T-helper 9 cell (primary cell): Measurements from ENCODE around the gene CIAO2B.

ENCODE experiments used
- DNase-seq: peaks from one replicate; pipeline ENCODE4 v3.0.0-alpha.2; 2020

CIAO2B gene

DNA sequence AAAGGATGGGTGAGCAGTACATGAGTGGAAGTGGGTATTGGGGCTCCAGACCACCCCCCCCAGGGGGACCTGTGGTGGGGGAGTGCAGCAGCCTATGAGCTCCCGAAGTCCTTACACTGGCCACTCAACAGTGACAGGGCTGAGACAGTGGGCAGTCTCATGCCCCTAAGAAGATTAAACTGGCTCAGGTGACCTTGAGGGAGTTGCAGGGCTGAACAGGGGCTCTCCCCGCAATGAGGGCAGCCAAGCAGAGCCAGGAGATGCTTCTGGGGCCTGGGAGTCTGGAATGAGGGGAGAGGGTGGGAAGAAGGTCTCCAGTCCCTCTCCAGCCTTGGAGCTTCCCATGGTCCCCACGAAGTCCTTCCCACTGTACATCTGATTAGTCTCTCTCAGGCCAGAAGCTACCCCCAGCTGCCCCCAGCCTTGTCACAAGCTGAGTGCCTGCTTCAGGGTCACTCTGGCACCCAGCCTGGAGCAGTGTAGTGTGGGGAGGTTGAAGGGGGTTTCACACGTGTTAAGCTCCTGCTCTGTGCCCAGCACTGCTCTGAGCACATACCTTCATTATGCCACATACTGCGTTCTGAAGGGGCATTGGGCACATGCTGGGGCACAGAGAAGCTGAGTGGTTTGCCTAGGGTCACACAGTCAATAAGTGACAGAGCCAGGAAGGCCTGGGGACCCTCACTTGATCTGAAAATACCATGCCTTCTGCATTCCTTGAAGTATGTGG is 14.5 kb downstream of the CIAO2B start:
- DNase-seq = no peak

- DNase-seq = no peak
Observed at GRCh38 chr16:66918803-66919568, 15.2 kb downstream of the CIAO2B start, which contains the start of gene CDH16. CDH16 (minus strand) TSS chr16:66918885; CDS start chr16:66918065, 820 bp downstream.

DNA sequence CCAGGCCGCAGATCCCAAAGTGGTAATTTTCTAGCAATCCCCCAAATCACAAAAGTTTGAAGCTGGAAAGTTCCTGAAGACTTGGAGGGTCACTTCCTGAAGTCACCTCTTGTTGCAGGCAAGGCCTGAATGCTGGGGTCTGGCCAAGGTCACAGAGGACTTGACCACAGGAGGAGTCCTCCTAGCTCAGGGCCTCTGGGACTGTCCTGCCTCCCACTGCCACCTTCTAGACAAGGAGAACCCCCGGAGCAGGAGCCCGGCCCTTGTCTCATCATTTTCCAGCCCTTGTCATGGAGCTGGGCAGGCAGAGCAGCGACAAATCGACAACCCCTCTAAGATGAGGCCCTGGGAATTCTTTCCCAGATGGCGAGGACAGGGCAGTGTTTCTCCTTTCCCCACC is 15.8 kb downstream of the CIAO2B start:
- no peak for DNase-seq

- DNase-seq = no peak
Observed at GRCh38 chr16:66917741-66918140, 16.5 kb downstream of the CIAO2B start.

DNA sequence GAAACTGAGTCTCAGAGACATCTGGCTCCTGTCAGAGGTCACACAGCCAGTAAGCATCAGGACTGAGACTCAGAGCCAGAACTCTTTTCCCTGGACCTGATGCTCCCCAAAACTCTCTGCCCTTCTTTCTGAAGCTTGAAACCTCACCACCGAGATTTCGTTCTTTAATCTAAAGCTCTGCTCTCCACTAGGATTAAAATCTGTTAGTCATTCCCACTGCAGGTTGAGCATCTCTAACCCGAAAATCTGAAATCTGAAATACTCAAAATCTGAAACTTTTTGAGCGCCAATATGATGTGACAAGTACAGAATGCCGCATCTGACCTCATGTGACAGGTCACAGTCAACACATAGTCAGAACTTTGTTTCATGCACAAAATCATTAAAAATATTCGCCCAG is 17.7 kb downstream of the CIAO2B start:
- no peak for DNase-seq

- DNase-seq = no peak
Observed at GRCh38 chr16:66915041-66915440, 19.2 kb downstream of the CIAO2B start.

- no peak for DNase-seq
Observed at GRCh38 chr16:66914541-66914940, 19.7 kb downstream of the CIAO2B start.

- no peak for DNase-seq
Observed at GRCh38 chr16:66913711-66914110, 20.5 kb downstream of the CIAO2B start.

GRCh38 chr16:66913081-66913480 is 21.1 kb downstream of the CIAO2B start:
- DNase-seq = no peak

- DNase-seq = no peak
Observed at GRCh38 chr16:66911801-66912200, 22.4 kb downstream of the CIAO2B start.

- no peak for DNase-seq
Observed at GRCh38 chr16:66911112-66911511, 23.1 kb downstream of the CIAO2B start.

DNA sequence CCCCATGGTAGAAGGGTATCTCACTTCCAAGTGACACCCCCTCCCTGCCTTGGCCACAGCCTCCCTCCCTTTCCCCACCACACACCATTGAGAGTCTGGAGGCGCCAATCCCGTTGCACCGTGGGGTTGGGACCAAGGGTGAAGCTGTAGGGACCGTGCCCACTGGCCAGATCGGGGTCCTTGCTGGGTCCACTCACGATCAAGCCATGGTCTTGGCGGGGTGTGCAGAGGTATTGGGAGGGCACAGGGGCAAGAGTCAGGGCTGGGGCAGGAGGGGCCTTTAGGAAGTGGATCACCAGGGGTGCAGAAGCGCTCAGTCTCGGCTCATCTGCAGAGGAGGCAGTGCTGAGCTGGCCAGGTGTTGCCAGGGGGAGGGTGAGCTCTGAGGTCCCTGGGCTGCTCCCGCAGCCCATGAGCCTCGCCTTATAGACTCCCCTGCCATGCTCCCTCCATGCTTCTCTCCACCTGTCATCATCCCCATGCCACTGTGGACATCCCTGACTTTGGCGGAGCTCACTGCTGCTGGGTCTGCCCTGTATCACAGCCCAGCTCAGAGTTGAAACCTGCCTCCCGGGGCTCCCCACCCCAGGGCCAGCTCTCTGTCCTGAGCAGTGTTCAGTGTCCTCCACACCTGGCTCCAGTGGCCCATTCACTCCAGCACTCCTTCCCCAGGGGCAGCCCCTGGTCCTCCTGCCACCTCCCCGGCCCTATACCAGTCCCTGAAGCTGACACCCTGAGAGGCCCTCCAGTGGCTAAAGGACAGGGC is 23.8 kb downstream of the CIAO2B start:
- no peak for DNase-seq

DNA sequence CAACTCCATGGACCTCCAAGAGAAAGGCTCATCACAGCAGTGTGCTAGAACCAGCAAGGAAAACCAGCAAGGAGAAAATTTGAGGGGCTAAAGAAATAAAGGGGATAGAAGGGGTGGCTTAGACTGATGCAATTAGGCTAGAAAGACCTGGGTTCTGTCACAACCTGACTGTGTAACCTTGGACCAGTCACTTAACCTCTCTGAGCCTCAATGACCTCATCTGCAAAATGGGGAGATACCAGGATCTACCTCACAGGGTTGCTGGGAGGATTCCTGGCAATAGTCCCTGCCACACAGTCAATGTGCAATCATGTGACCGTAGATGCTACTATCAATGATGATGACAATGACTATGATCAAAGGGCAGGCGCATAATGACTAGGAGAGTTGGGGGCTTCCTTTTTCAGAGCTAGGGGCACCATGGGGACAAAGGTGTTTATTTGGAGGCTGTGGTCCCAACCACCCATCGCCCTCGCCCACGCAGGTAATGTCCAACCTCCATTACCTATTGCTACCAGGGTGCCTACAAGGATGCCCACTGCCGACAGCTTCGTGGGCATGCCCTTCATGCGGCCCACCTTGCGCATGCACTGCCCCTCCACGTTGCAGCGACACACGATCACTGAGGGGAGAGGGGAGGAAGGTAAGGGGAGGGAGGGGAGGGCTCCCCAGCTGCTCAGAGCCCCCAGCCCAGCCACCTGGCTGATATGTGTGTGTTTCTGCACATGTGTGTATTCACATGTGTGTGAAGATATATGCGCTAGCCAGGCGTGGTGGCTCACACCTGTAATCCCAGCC is 25.2 kb downstream of the CIAO2B start:
- no peak for DNase-seq

- no peak for DNase-seq
Observed at GRCh38 chr16:66908116-66908515, 26.1 kb downstream of the CIAO2B start.

DNA sequence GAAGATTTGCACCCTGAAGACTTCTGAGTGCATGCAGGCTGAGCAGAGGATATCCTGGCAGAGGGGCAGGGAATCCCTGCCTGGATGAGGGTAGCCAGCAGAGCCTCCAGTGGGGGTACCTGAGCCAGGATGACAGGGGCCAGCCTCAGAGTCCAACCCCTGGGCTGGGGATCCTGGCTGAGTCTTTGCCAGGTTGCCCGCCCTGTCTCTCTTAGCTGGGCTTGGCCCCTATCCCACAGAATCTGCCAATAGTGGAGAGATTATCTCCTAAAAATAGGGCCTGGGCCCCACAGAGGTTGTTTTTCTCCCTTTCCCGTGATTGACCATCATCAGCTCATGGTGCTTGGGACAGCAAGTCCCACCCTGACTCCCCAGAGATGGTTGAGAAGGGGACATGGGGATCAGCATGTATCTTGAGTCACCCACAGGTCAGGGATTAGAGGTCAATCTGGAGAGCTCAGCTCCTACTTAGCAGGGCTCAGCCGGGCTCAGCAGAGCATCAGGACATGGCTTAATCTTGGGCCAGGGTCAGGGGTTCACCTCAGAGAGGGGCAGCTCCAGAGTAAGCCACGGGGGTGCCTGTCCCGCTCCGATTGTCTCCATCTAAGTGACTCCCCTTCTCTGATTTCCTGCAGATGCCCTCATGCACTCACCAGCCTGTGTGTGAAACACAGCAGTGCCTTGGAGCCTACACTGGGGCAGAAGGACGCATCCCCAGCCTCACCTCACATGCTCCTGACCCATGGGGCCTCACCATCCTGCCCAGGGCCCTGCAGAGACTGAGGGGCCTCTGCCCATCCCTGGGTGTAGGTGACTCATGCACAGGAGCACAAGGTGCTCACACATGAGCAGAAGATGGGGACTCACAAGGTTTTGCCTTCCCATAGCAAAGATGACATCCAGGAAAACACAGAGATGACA is 27.0 kb downstream of the CIAO2B start:
- no peak for DNase-seq

GRCh38 chr16:66905633-66906539 is 28.3 kb downstream of the CIAO2B start:
- no peak for DNase-seq

DNA sequence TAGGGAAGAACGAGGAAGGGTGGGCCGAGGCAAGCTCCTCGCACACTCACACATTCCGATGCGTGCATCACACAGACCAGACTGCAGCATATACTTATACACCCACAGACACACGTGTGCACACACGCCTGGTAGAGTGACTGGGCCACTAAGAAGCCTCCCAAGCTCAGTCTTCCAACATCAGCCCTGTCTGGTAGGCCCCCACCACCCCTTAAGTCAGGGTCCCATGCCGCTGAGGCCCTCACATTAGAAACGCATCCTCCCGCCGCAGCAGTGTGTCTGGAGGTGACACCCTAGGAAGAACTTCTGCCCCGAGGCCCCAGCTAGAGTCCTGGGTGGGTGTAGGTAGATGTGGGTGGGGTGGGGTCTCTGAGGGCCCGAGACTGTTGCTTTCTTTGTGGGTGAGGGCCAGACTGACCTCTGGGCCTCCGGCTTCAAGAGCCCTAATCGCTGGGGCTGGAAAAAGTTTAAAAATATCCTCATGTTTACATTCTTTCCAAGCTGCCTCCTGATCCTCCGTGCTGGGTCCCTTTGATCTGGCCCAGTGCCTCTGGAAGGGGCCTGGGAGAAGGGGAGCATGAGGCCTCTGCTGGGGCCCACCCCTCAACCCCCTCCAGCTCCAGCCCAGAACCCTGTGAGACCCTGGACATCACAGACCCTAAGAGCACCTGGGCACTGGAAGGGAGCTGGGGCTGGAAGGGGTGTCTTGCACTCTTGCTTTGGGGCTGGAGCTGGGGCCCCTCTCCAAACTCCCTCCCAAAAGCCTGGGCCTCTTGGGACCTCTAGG is 29.2 kb downstream of the CIAO2B start:
- DNase-seq = no peak

DNA sequence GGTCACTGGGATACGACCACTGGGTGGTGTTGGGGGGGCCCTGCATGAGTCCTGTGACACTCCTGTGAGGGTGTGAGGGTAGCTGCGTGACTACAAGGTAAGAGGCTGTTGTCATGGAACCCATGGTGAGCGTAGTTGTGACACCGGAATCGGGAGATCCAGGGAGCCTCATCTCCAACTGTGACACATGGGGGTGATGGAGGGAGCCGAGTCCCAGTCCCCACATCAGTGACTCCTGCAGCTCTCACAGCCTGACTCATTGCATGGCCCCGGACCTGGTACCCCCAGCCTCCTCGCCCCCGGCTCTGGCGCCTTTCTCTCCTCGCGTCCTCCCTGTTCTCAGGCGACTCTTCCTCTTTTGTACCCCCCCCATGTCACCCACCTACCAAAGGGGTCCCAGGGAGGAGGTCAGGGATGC is 29.8 kb downstream of the CIAO2B start:
- DNase-seq = no peak
